GM20431 (cell line): ENCODE results near the gene CER1.

Experiments used
- in situ Hi-C: fragments of 300-500 bp; cut with MseI, MboI; formaldehyde crosslinking; loops from one replicate; pipeline ENCODE4 v1.15.0; 2020; ENCODE audit warnings: low sequenced_read_pairs; ENCODE audit not compliant: unreplicated experiment

The CER1 gene, protein sequence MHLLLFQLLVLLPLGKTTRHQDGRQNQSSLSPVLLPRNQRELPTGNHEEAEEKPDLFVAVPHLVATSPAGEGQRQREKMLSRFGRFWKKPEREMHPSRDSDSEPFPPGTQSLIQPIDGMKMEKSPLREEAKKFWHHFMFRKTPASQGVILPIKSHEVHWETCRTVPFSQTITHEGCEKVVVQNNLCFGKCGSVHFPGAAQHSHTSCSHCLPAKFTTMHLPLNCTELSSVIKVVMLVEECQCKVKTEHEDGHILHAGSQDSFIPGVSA

DNA sequence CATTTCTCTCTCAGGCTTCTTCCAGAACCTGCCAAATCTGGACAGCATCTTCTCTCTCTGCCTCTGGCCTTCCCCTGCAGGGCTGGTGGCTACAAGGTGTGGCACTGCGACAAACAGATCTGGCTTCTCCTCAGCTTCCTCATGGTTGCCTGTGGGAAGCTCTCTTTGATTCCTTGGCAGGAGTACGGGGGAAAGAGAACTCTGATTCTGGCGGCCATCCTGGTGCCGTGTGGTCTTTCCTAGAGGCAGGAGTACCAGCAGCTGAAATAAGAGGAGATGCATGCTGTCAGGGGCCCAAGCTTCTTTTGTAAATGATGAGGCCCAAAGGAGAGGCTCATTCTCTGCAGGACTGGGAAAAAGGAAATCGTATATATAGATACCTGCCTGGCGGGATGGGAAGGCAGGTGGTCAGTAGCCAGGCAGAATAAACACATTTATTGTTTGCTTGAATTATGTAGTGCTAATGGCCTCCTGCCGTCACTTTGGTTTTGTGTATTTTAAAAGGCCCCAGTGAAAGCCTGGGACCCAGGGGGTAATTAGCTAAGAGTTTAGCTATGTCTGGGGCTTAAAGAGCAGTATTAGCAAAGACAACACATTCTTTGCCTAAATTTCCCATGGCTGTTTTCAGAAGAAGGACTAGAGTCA, at the start of gene CER1:
Gene CER1 (minus strand): TSS at position 343 of the 645 bp plus-strand sequence. CDS start 61 bp downstream, at position 282.
- in situ Hi-C loops, result no loop called here

DNA sequence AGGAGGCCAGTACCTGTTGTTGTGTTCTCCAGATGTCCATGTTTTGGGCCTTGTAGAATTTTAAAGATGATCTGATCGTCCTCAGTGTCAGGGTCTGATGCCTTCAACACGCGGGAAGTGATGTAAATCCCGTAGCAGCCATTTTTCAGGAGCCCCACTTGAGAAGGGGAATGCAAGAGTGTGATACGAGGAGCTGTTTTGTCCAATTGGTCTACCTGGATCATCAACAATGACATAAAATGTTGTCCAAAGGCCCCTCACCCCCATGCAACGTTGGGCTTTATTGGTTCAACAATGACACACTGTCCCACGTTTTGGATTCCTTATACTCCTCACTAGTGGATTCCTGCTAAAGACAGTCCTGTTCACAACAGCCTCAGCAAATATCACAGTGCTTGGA, 48.1 kb upstream of the CER1 start:
- in situ Hi-C loops, result loop anchor here (25.0 kb wide), 1 partner anchor 308 kb away; no protein-coding TSS in a partner anchor

- in situ Hi-C loops, result loop anchor here (25.0 kb wide), 1 partner anchor 307 kb away; no protein-coding TSS in a partner anchor
Observed at GRCh38 chr9:14769230-14769571, 46.7 kb upstream of the CER1 start.

GRCh38 chr9:14768405-14769229, 46.1 kb upstream of the CER1 start:
- in situ Hi-C loops, result loop anchor here (25.0 kb wide), 1 partner anchor 306 kb away; no protein-coding TSS in a partner anchor

GRCh38 chr9:14766299-14766698, 43.8 kb upstream of the CER1 start:
- in situ Hi-C loops, result loop anchor here (25.0 kb wide), 1 partner anchor 304 kb away; no protein-coding TSS in a partner anchor

DNA sequence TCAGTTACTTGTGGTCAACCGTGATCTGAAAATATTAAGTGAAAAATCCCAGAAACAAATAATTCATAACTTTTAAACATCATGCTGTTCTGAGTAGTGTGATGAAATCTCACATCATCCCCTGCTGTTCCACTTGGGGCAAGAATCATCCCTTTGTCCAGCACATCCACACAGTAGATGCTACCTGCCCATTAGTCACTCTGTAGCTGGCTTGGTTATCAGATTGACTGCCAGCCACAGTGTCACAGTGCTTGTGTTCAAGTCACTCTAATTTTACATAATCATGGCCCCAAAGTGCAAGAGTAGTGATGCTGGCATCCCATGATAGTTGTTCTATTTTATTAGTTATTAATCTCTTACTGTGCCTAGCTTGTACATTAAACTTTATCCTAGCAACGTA, 39.1 kb upstream of the CER1 start:
- in situ Hi-C loops, result loop anchor here (25.0 kb wide), 1 partner anchor 299 kb away; no protein-coding TSS in a partner anchor

GRCh38 chr9:14760060-14760459, 37.5 kb upstream of the CER1 start:
- in situ Hi-C loops, result loop anchor here (25.0 kb wide), 1 partner anchor 298 kb away; no protein-coding TSS in a partner anchor

- in situ Hi-C loops, result loop anchor here (10.0 to 25.0 kb wide), 2 partner anchors 151 to 294 kb away; no protein-coding TSS in a partner anchor
Observed at GRCh38 chr9:14756291-14756690, 33.8 kb upstream of the CER1 start.

GRCh38 chr9:14752871-14753270, 30.3 kb upstream of the CER1 start:
- in situ Hi-C loops, result loop anchor here (10.0 to 25.0 kb wide), 2 partner anchors 148 to 291 kb away; no protein-coding TSS in a partner anchor

GRCh38 chr9:14752271-14752670, 29.7 kb upstream of the CER1 start:
- in situ Hi-C loops, result loop anchor here (10.0 to 25.0 kb wide), 2 partner anchors 147 to 290 kb away; no protein-coding TSS in a partner anchor

- in situ Hi-C loops, result loop anchor here (10.0 to 25.0 kb wide), 2 partner anchors 146 to 289 kb away; no protein-coding TSS in a partner anchor
Observed at GRCh38 chr9:14750821-14751220, 28.3 kb upstream of the CER1 start.

GRCh38 chr9:14749741-14750211, 27.2 kb upstream of the CER1 start:
- in situ Hi-C loops, result loop anchor here (10.0 to 25.0 kb wide), 2 partner anchors 145 to 287 kb away; no protein-coding TSS in a partner anchor

GRCh38 chr9:14748373-14748772, 25.8 kb upstream of the CER1 start:
- in situ Hi-C loops, result no loop called here

GRCh38 chr9:14747111-14747510, 24.6 kb upstream of the CER1 start:
- in situ Hi-C loops, result no loop called here

- in situ Hi-C loops, result no loop called here
Observed at GRCh38 chr9:14746626-14747025, 24.1 kb upstream of the CER1 start.

DNA sequence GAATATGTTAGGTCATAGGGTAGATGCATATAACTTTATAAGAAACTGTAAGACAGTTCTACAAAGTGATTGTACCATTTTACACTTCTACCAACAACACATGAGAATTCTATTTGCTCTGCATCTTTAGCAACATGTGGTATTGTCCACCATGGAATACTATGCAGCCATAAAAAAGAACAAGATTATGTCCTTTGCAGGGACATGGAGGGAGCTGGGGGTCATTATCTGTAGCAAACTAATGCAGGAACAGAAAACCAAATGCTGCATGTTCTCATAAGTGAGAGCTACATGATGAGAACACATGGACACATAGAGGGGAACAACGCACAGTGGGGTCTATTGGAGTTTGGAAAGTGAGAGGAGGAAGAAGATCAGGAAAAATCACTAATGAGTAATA, 22.2 kb upstream of the CER1 start:
- in situ Hi-C loops, result no loop called here

DNA sequence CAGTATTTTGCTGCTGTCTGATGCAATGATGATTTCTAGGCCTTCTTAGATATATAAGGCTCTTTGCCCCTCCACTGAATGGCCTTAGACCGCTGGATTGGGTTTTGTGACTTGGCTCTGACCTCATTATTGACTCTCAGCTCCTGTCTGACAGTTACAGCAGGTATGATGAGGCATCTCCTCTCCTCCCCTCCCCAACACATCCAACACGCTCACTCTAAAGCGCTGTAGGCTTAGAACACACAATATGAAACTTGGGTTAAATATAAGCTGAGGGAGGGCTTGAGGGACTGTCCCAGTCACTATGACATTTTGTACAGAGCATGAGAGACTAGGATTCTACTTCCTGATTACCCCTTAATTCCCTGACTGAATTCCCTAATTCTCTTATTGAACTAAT, 18.8 kb upstream of the CER1 start:
- in situ Hi-C loops, result no loop called here

- in situ Hi-C loops, result no loop called here
Observed at GRCh38 chr9:14733133-14733532, 10.6 kb upstream of the CER1 start.

- in situ Hi-C loops, result no loop called here
Observed at GRCh38 chr9:14731294-14731981, 8.9 kb upstream of the CER1 start.
